K562 (cell line): ENCODE results near the gene ARHGAP22. TPM values are rescaled to one million over a fixed set of nuclear protein-coding genes. Genes with fewer than 3 reads are reported as not detected.

ENCODE experiments used
- ATAC-seq: fragments of 200-7000 bp; cut with Tn5 transposase; 3 replicates; pipeline ENCODE4 v1.9.1; 2020; ENCODE audit warnings: moderate library complexity
- BruUV-seq: library from RNA; stranded (reverse); fragments of 400-500 nt; replicated peaks from 2 replicates; lab custom pipeline; 2021; lab: Mats Ljungman, UMichigan
- CTCF ChIA-PET: fragments of 300-600 bp; formaldehyde crosslinking; extraction: SDS; loops from one replicate; lab custom pipeline; 2021; ENCODE audit warnings: low intra/inter-chr PET ratio; lab: Yijun Ruan, JAX
- POLR2A ChIA-PET: fragments of 300-600, 350-650 bp; sonication (Branson Sonifier 250); formaldehyde crosslinking; extraction: SDS; loops from one replicate; lab custom pipeline; 2021; ENCODE audit warnings: antibody characterized with exemption, inconsistent platforms; lab: Yijun Ruan, JAX
- DNase-seq, 4 experiments: peaks; one replicate each; pipeline versions ENCODE4 v3.0.0 to v3.0.0-alpha.2; 2011 to 2018; ENCODE audit warnings: low spot score in 3 of 4, mixed read lengths in 3 of 4; ENCODE audit errors: extremely low read depth in 1 of 4
- FAIRE-seq: peaks from 2 replicates; lab custom pipeline; 2011; peaks lifted over from hg19 to GRCh38; lab: Jason Lieb, UNC
- H2AFZ ChIP-seq: 2 replicates; pipeline ENCODE4 v1.6.0; 2011; ENCODE audit warnings: low read depth, low read length, control low read depth, inconsistent platforms
- H3K27ac ChIP-seq: fragments of 200-600 bp; 3 replicates; pipeline ENCODE4 v1.8.0; 2011; ENCODE audit warnings: low read depth, mild to moderate bottlenecking, control low read depth, inconsistent platforms, low read length, moderate library complexity, mixed read lengths; ENCODE audit errors: extremely low read depth
- H3K27me3 ChIP-seq, 2 experiments: fragments of 300-600 bp in 1 of 2; 2 replicates in 1 of 2; 3 replicates in 1 of 2; pipeline versions ENCODE4 v1.6.0 to v1.8.0; 2011; ENCODE audit warnings: inconsistent platforms in 2 of 2, low read length in 2 of 2, mild to moderate bottlenecking in 1 of 2, mixed read lengths in 1 of 2, moderate library complexity in 1 of 2; ENCODE audit not compliant: control insufficient read depth in 2 of 2, insufficient read depth in 2 of 2
- H3K36me3 ChIP-seq: fragments of 300-600 bp; 3 replicates; pipeline ENCODE4 v1.8.0; 2011; ENCODE audit warnings: mild to moderate bottlenecking, low read length, inconsistent platforms; ENCODE audit not compliant: control insufficient read depth, insufficient read depth
- H3K4me1 ChIP-seq, 2 experiments: fragments of 200-600 bp in 1 of 2; replicated peaks in 1 of 2; 2 replicates in 1 of 2; 3 replicates in 1 of 2; pipeline versions ENCODE4 v1.5.1 to v1.8.0; 2011; ENCODE audit warnings: inconsistent platforms in 2 of 2, low read length in 2 of 2, mild to moderate bottlenecking in 1 of 2, mixed read lengths in 1 of 2, moderate library complexity in 1 of 2; ENCODE audit not compliant: control insufficient read depth in 2 of 2, insufficient read depth in 2 of 2
- H3K4me2 ChIP-seq: 2 replicates; pipeline ENCODE4 v1.6.1; 2011; ENCODE audit warnings: low read length, control low read depth, inconsistent platforms, mixed read lengths; ENCODE audit not compliant: insufficient read depth
- H3K4me3 ChIP-seq: fragments of 200-600 bp; sonication (generic), shearing (Covaris generic); 2 replicates; pipeline ENCODE4 v1.5.1; 2016; ENCODE audit warnings: control low read depth, inconsistent platforms
- H3K79me2 ChIP-seq: fragments of 200-600 bp; 3 replicates; pipeline ENCODE4 v1.8.0; 2011; ENCODE audit warnings: low read length, inconsistent platforms; ENCODE audit not compliant: control insufficient read depth, insufficient read depth
- H3K9ac ChIP-seq, 2 experiments: 2 replicates each; pipeline versions ENCODE4 v1.6.0 to v1.6.1; 2011; ENCODE audit warnings: low read depth in 2 of 2, low read length in 2 of 2, control low read depth in 1 of 2, inconsistent platforms in 1 of 2, mild to moderate bottlenecking in 1 of 2, mixed read lengths in 1 of 2; ENCODE audit not compliant: insufficient read depth in 1 of 2
- H3K9me1 ChIP-seq: one replicate; pipeline ENCODE4 v1.6.0; 2011; ENCODE audit warnings: inconsistent platforms, mild to moderate bottlenecking, low read length, moderate library complexity; ENCODE audit not compliant: control insufficient read depth, insufficient read depth
- H3K9me3 ChIP-seq: replicated peaks from 2 replicates; pipeline ENCODE4 v1.5.1; 2011; ENCODE audit warnings: low read depth, low read length, inconsistent platforms; ENCODE audit not compliant: control insufficient read depth, insufficient read depth
- H4K20me1 ChIP-seq: replicated peaks from 2 replicates; pipeline ENCODE4 v1.6.1; 2011; ENCODE audit warnings: low read length, inconsistent platforms, mixed read lengths; ENCODE audit not compliant: control insufficient read depth, insufficient read depth
- NFIC ChIP-seq: fragments of 450-650 bp; IDR thresholded peaks from 2 replicates; pipeline ENCODE4 v1.6.1; 2017; ENCODE audit warnings: mild to moderate bottlenecking, inconsistent platforms
- POU5F1 ChIP-seq: fragments of 150-350 bp; IDR thresholded peaks from 2 replicates; pipeline ENCODE4 v1.6.1; 2014; ENCODE audit warnings: borderline replicate concordance, low read length, low read depth, mild to moderate bottlenecking; ENCODE audit not compliant: partially characterized antibody
- WGBS: fragments of 100-300 bp; shearing (Covaris generic); methylation state at CpG from one replicate; pipeline ENCODE4 v1.1.6; 2016; ENCODE audit warnings: low coverage, mixed read lengths; ENCODE audit not compliant: insufficient coverage; ENCODE audit errors: missing lambda C conversion rate; 5-methylcytosine and 5-hydroxymethylcytosine counted together
- in situ Hi-C: fragments of 300-500 bp; cut with MboI; formaldehyde crosslinking; loops from 4 replicates; pipeline ENCODE4 v1.15.0; 2018; ENCODE audit warnings: inconsistent platforms, mixed read lengths
- intact Hi-C: fragments of 100-400 bp; cut with micrococcal nuclease; formaldehyde crosslinking; loops from 2 replicates; pipeline ENCODE4 v1.14.2; 2022
- polyA plus RNA-seq, 8 experiments: library from polyadenylated mRNA; depleted of rRNA in 4 of 8; stranded (reverse) in 5 of 8; unstranded in 3 of 8; fragments of >200 nt; fragmentation: Nextera tagmentation in 2 of 8; fragmentation: Illumina TruSeq in 1 of 8; extraction: Ambion mirVana in 2 of 8; extraction: Trizol in 1 of 8; gene quantifications; 2 replicates each; pipeline versions ENCODE4 v1.2.1 to v1.2.3, GENCODE V29; 2011 to 2014; ENCODE audit warnings: inconsistent platforms in 1 of 8, missing spikeins in 1 of 8
- total RNA-seq, 7 experiments: library from RNA; depleted of rRNA in 6 of 7; stranded (reverse); fragments of >200 nt in 6 of 7; fragmentation: Illumina TruSeq in 2 of 7; extraction: Trizol in 2 of 7; gene quantifications; 2 replicates each; pipeline versions ENCODE4 v1.2.1 to v1.2.3, GENCODE V29; 2011 to 2021; ENCODE audit warnings: low replicate concordance in 1 of 7
- TF ChIP-seq, protein P1 (sequence below), 2 experiments: fragments of 450-650 bp; formaldehyde crosslinking in 1 of 2; IDR thresholded peaks; 2 replicates each; pipeline versions ENCODE4 v1.4.0 to v1.6.1; 2014 to 2020; ENCODE audit warnings: mild to moderate bottlenecking in 2 of 2, borderline replicate concordance in 1 of 2, low read depth in 1 of 2

Gene ARHGAP22
- total and polyA plus RNA-seq, 9 of the 15 experiments (the other 6 are each of a cell fraction or from before 2014, with no cell fraction given) = 1.3 to 28.1 (median 12.7) TPM

GRCh38 chr10:48607356-48608278 is 2.7 kb upstream of the ARHGAP22 start:
- FAIRE-seq = no peak
- BruUV-seq = no TSS peak

More at GRCh38 chr10:48607356-48608278, 2.7 kb upstream of the ARHGAP22 start:
- H3K79me2 ChIP-seq = no peaks in the 10 kb centered on the region
- intact Hi-C loops = loop anchor here (5.0 kb wide), 2 partner anchors 45 to 55 kb away; no protein-coding TSS in a partner anchor
- H2AFZ ChIP-seq = no peak overlapping the region
- no peak overlapping the region for H3K4me3 ChIP-seq
- TF ChIP-seq NFIC = peak; percentile 33; the same call in 1 of the 2 replicates
- TF ChIP-seq POU5F1 = no peak
- TF ChIP-seq, protein P1, sequence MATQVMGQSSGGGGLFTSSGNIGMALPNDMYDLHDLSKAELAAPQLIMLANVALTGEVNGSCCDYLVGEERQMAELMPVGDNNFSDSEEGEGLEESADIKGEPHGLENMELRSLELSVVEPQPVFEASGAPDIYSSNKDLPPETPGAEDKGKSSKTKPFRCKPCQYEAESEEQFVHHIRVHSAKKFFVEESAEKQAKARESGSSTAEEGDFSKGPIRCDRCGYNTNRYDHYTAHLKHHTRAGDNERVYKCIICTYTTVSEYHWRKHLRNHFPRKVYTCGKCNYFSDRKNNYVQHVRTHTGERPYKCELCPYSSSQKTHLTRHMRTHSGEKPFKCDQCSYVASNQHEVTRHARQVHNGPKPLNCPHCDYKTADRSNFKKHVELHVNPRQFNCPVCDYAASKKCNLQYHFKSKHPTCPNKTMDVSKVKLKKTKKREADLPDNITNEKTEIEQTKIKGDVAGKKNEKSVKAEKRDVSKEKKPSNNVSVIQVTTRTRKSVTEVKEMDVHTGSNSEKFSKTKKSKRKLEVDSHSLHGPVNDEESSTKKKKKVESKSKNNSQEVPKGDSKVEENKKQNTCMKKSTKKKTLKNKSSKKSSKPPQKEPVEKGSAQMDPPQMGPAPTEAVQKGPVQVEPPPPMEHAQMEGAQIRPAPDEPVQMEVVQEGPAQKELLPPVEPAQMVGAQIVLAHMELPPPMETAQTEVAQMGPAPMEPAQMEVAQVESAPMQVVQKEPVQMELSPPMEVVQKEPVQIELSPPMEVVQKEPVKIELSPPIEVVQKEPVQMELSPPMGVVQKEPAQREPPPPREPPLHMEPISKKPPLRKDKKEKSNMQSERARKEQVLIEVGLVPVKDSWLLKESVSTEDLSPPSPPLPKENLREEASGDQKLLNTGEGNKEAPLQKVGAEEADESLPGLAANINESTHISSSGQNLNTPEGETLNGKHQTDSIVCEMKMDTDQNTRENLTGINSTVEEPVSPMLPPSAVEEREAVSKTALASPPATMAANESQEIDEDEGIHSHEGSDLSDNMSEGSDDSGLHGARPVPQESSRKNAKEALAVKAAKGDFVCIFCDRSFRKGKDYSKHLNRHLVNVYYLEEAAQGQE (IDR thresholded peaks at IDR 0.05; ENCODE audit: borderline replicate concordance) = no peak
- TF ChIP-seq, protein P1 (CRISPR knock-in tag; IDR thresholded peaks at IDR 0.05; ENCODE audit: low read depth) = no peak
- 4% methylated on average over 6 of the region's 6 CpGs for WGBS
- DNase-seq (no peak), ATAC-seq (no peak; the same call in 2 of the 3 replicates)
- H3K4me1 ChIP-seq = peaks cover 0 to 9% of the 10 kb centered on the region in 2 experiments; a peak in 2 of 5 replicates
- no peak overlapping the region for H3K9ac ChIP-seq
- ChIA-PET POLR2A (interaction anchor here (0.7 to 1.6 kb wide), 2 partner anchors 18 to 774 kb away, joined by 3 to 4 read pairs; no protein-coding TSS in a partner anchor), CTCF (interaction anchor here (0.5 to 2.8 kb wide), 2 partner anchors 48 to 197 kb away, joined by 4 to 14 read pairs; no protein-coding TSS in a partner anchor)
- H3K9me1 ChIP-seq = no peaks in the 10 kb centered on the region
- in situ Hi-C loops = no loop called here
- H4K20me1 ChIP-seq = peaks cover 8% of the 10 kb centered on the region
- no peak overlapping the region for H3K4me2 ChIP-seq
- no peaks in the 10 kb centered on the region for H3K36me3 ChIP-seq
- H3K27me3 ChIP-seq = peaks cover 24 to 29% of the 10 kb centered on the region in 2 experiments
- H3K27ac ChIP-seq = no peak overlapping the region
- H3K9me3 ChIP-seq = no peaks in the 10 kb centered on the region
